PFSK-1 (cell line): Measurements from ENCODE around the gene ZNF652.

ENCODE experiments used
- POLR2AphosphoS5 ChIP-seq: IDR thresholded peaks from 2 replicates; pipeline ENCODE4 v1.6.1; 2012; ENCODE audit warnings: low read depth, mild to moderate bottlenecking, control low read depth, low read length, moderate library complexity
- REST ChIP-seq, 2 experiments: IDR thresholded peaks; 2 replicates each; pipeline versions ENCODE4 v1.6.1 to v1.8.0; 2011 to 2012; ENCODE audit warnings: low read depth in 2 of 2, low read length in 2 of 2, control low read depth in 1 of 2, inconsistent platforms in 1 of 2, mild to moderate bottlenecking in 1 of 2, moderate library complexity in 1 of 2; ENCODE audit not compliant: insufficient read depth in 1 of 2
- TAF1 ChIP-seq: IDR thresholded peaks from 2 replicates; pipeline ENCODE4 v1.6.1; 2012; ENCODE audit warnings: low read length, control low read depth, borderline replicate concordance; ENCODE audit not compliant: insufficient read depth

GRCh38 chr17:49343273-49343672, 18.8 kb downstream of the ZNF652 start:
- no peak for TF ChIP-seq POLR2AphosphoS5
- TF ChIP-seq REST (IDR thresholded peaks at IDR 0.05; ENCODE audit: insufficient read depth in 1 of 2, low read depth in 2 of 2, low read length in 2 of 2), result no peak
- TF ChIP-seq TAF1, result no peak
